Measurements from ENCODE around the gene MYO1H.

- no peak for TF ChIP-seq POLR2A (IDR thresholded peaks at IDR 0.05)
- TF ChIP-seq, protein P1, sequence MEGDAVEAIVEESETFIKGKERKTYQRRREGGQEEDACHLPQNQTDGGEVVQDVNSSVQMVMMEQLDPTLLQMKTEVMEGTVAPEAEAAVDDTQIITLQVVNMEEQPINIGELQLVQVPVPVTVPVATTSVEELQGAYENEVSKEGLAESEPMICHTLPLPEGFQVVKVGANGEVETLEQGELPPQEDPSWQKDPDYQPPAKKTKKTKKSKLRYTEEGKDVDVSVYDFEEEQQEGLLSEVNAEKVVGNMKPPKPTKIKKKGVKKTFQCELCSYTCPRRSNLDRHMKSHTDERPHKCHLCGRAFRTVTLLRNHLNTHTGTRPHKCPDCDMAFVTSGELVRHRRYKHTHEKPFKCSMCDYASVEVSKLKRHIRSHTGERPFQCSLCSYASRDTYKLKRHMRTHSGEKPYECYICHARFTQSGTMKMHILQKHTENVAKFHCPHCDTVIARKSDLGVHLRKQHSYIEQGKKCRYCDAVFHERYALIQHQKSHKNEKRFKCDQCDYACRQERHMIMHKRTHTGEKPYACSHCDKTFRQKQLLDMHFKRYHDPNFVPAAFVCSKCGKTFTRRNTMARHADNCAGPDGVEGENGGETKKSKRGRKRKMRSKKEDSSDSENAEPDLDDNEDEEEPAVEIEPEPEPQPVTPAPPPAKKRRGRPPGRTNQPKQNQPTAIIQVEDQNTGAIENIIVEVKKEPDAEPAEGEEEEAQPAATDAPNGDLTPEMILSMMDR (IDR thresholded peaks at IDR 0.05 in 4 of 5, conservative IDR thresholded peaks at IDR 0.05 in 1 of 5), result no peak
Measured at GRCh38 chr12:109386059-109386433, 38.3 kb downstream of the MYO1H start.

All from gastrocnemius medialis (tissue), 4 donors.